Suprapubic skin (tissue), 4 donors: ENCODE results near the gene MAPK8IP2. TPM values are rescaled to one million over a fixed set of nuclear protein-coding genes. Genes with fewer than 3 reads are reported as not detected.

Source experiments
- DNase-seq, 2 donors: peaks; one replicate each; pipeline ENCODE4 v3.0.0-alpha.2; 2019; ENCODE audit warnings: low spot score in 2 of 2
- H3K27ac ChIP-seq: fragments of 200-600 bp; sonication (generic); one replicate; pipeline ENCODE4 v1.5.1; 2019
- H3K27me3 ChIP-seq: fragments of 200-600 bp; sonication (generic); one replicate; pipeline ENCODE4 v1.5.1; 2019
- H3K36me3 ChIP-seq: fragments of 200-600 bp; sonication (generic); one replicate; pipeline ENCODE4 v1.5.1; 2019
- H3K4me1 ChIP-seq: fragments of 200-600 bp; sonication (generic); one replicate; pipeline ENCODE4 v1.5.1; 2019
- H3K4me3 ChIP-seq: fragments of 200-600 bp; sonication (generic); one replicate; pipeline ENCODE4 v1.5.1; 2019; ENCODE audit warnings: mild to moderate bottlenecking
- H3K9me3 ChIP-seq: fragments of 200-600 bp; sonication (generic); one replicate; pipeline ENCODE4 v1.5.1; 2019
- EP300 ChIP-seq: sonication (generic); formaldehyde crosslinking; IDR thresholded peaks from one replicate; pipeline ENCODE4 v1.6.1; 2017; ENCODE audit warnings: antibody characterized with exemption
- POLR2A ChIP-seq, 2 donors: fragments of 450-650 bp; IDR thresholded peaks; one replicate each; pipeline ENCODE4 v1.6.1; 2017; ENCODE audit warnings: antibody characterized with exemption in 2 of 2, mild to moderate bottlenecking in 2 of 2, moderate library complexity in 2 of 2
- POLR2AphosphoS5 ChIP-seq, 3 donors: sonication (generic); formaldehyde crosslinking; IDR thresholded peaks; one replicate each; pipeline ENCODE4 v1.6.1; 2017; ENCODE audit warnings: antibody characterized with exemption in 3 of 3
- WGBS: methylation state at CpG from one replicate; pipeline ENCODE4 v1.1.5; 2018; 5-methylcytosine and 5-hydroxymethylcytosine counted together
- total RNA-seq, 4 donors: library from RNA; depleted of rRNA; stranded (reverse); fragments of >200 nt; gene quantifications; one replicate each; pipeline ENCODE4 v1.1.0, GENCODE V29; 2016
- TF ChIP-seq, protein P1 (sequence below), 2 donors: fragments of 200-600 bp in 1 of 2; fragments of 450-650 bp in 1 of 2; sonication (generic) in 1 of 2; IDR thresholded peaks; one replicate each; pipeline ENCODE4 v1.5.1; 2016 to 2019; ENCODE audit warnings: antibody characterized with exemption in 2 of 2, mild to moderate bottlenecking in 1 of 2, moderate library complexity in 1 of 2

MAPK8IP2 gene
- total RNA-seq, 4 donors from 2014 or later: 2.6 to 4.4 (median 3.7) TPM

DNA sequence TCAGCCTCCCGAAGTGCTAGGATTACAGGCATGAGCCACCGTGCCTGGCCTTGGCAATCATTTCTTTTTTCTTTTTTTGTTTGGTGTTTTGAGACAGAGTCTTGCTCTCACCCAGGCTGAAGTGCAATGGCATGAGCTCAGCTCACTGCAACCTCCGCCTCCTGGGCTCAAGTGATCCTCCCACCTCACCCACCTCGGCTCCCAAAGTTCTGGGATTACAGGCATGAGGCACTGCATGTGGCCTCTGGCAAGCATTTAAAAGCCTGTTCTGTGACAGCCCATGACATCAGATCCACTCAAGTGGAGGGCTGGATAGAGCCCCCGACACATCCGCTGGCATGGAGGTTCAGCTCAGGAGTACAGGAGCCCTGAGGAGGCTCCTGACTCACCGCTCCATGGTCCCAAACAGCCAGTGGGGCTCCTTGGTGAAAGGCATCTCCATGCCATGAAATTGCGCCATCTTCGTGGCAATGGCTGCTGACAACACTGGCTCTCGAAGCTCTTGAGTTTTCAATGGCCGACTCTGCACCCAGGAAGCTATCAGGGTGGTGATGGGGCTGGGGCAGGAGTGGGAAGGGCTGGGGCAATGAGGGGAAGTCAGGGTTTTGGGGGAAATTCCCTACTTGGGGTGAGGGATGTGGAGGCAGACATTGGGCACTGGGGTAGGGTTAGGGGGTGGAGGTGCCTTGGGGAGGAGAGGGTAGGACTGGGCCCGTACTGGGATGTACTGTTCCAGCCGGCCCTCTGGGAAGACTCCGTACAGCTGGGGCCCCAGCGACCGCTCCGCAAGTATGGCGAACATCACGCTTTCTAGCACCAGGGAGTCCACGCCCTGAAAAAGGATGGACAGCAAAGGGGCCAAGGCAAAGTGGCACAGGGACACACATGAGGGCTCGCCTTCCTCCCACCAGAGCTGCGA is 19.3 kb upstream of the MAPK8IP2 start:
- peak in 1 of 2 donors; percentile 58 for DNase-seq
- H3K4me1 ChIP-seq: peaks cover 35% of the 10 kb centered on the region
- H3K4me3 ChIP-seq: peak overlapping the region; percentile 81
- 87% methylated on average over 11 of the region's 22 CpGs for WGBS
- H3K27me3 ChIP-seq: no peaks in the 10 kb centered on the region
- peaks cover 14% of the 10 kb centered on the region for H3K36me3 ChIP-seq
- TF ChIP-seq POLR2A (IDR thresholded peaks at IDR 0.05) (no peak), EP300 (no peak), POLR2AphosphoS5 (IDR thresholded peaks at IDR 0.05) (no peak)
- TF ChIP-seq, protein P1, sequence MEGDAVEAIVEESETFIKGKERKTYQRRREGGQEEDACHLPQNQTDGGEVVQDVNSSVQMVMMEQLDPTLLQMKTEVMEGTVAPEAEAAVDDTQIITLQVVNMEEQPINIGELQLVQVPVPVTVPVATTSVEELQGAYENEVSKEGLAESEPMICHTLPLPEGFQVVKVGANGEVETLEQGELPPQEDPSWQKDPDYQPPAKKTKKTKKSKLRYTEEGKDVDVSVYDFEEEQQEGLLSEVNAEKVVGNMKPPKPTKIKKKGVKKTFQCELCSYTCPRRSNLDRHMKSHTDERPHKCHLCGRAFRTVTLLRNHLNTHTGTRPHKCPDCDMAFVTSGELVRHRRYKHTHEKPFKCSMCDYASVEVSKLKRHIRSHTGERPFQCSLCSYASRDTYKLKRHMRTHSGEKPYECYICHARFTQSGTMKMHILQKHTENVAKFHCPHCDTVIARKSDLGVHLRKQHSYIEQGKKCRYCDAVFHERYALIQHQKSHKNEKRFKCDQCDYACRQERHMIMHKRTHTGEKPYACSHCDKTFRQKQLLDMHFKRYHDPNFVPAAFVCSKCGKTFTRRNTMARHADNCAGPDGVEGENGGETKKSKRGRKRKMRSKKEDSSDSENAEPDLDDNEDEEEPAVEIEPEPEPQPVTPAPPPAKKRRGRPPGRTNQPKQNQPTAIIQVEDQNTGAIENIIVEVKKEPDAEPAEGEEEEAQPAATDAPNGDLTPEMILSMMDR (IDR thresholded peaks at IDR 0.05): no peak
- peak overlapping the region; percentile 97 for H3K27ac ChIP-seq
- H3K9me3 ChIP-seq: no peaks in the 10 kb centered on the region

DNA sequence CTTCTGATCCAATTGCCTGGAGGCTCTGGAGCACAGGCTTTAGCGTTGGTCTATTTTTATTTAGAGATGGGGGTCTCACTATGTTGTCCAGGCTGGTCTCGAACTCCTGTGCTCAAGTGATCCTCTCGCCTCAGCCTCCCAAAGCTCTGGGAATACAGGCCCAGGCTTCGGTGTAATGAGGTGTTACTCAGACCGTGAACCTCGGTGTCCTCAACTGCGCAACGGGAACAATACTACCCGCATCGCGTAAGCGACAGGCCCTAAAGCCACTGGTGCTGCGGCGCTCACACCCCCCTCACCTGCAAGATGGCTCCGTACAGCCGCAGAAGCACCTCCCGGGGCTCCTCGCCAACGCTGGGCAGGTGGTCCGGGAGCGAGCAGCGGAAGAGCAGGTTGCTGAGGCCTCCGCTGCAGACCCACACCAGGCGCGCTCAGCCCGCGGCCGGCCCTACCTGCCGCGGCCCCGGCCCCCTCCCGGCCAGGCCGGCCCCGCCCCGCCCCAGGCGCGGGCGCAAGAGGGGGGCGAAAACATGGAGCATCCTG is 18.6 kb upstream of the MAPK8IP2 start:
- DNase-seq: no peak
- H3K36me3 ChIP-seq: peaks cover 14% of the 10 kb centered on the region
- peak overlapping the region; percentile 81 for H3K4me3 ChIP-seq
- H3K9me3 ChIP-seq: no peaks in the 10 kb centered on the region
- peak overlapping the region; percentile 97 for H3K27ac ChIP-seq
- WGBS: 20% methylated on average over 2 of the region's 39 CpGs
- H3K4me1 ChIP-seq: peaks cover 35% of the 10 kb centered on the region
- no peak for TF ChIP-seq POLR2A (IDR thresholded peaks at IDR 0.05)
- TF ChIP-seq, protein P1 (IDR thresholded peaks at IDR 0.05): no peak
- TF ChIP-seq EP300: no peak
- TF ChIP-seq POLR2AphosphoS5 (IDR thresholded peaks at IDR 0.05): no peak
- H3K27me3 ChIP-seq: no peaks in the 10 kb centered on the region

DNA sequence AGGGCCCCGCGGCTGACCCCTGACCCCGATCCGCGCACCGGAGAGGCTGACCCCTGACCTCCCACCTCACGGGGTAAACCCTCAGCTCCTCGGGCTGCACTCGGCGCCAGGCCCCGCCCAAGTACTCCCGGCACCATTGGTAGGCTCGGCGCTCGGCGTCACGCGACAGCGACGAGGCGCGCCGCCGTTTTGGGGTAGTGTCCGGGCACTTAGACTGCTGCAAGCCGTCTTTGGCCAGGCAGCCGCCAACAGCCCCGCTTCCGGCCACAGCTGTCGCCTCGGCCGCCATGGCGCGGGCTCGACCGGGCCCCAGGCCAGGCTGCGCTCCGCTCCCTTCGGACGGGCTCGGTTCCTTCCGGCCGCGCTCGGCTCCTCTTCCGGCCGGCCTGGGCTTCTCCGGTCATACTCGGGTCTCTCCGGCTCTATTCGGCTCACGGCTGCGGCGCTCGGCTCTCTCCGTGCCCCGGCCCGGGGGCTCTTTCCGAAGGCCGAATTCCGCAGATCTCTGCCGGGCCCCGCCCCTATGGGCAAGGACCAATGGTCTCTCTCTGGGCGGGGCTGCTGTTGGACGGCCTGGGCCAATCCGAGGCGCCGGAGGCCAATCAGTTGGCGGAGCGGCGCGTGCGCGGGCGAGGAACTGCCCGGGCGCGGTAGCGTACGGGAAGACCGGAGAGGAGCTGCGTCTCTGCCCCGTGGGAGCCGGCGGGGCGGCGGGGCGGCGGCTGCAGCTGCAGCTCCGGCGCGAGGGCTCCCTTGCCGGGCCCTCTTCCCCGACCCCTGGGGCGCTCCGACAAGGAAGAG is 17.9 kb upstream of the MAPK8IP2 start, which contains the start of gene CHKB:
CHKB (minus strand) TSS at position 357 of the 801 bp plus-strand sequence; CDS start at position 289, 68 bp downstream.
- WGBS: under 1% methylated on average over 26 of the region's 96 CpGs
- peak; percentile 99 for DNase-seq
- peaks cover 14% of the 10 kb centered on the region for H3K36me3 ChIP-seq
- H3K4me1 ChIP-seq: peaks cover 35% of the 10 kb centered on the region
- H3K9me3 ChIP-seq: no peaks in the 10 kb centered on the region
- peak within 1 kb of the TSS; percentile 81 for H3K4me3 ChIP-seq
- no peaks in the 10 kb centered on the region for H3K27me3 ChIP-seq
- H3K27ac ChIP-seq: peak within 1 kb of the TSS; percentile 97
- TF ChIP-seq POLR2A (IDR thresholded peaks at IDR 0.05): peak; percentile 48 to 66
- peak in 2 of 3 donors; percentile 70 to 92 for TF ChIP-seq POLR2AphosphoS5 (IDR thresholded peaks at IDR 0.05)
- TF ChIP-seq, protein P1 (IDR thresholded peaks at IDR 0.05): no peak
- no peak for TF ChIP-seq EP300

DNA sequence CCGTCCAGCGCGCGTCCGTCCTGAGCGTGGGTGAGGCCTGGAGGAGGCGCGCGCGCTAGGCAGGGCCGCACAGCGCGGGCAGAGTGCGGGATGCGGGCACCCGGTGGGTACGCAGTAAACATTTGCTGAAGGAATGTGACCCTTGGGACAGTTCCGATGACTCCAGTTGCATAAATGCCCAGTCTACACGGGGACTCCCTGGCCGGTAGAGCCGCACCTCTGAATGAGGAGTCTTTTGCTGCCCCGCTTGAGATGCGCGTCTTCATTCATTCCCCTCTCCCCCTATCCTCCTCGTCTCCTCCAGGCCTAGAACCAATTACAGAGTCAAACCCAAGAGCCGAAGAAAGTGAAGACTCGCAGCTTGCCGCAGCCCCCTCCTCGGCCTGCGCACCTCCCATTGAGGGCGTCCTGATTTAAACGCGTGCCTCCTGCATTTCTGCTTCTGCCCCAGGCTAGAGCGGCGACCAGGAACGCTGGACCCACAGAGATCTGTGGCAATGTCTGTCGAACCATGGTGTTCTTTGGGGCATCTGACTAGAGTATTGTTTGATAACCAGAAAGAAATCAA is 17.2 kb upstream of the MAPK8IP2 start:
- H3K27ac ChIP-seq: peak overlapping the region; percentile 97
- H3K27me3 ChIP-seq: no peaks in the 10 kb centered on the region
- H3K9me3 ChIP-seq: no peaks in the 10 kb centered on the region
- peak in 1 of 2 donors; percentile 55 for DNase-seq
- H3K36me3 ChIP-seq: peaks cover 14% of the 10 kb centered on the region
- H3K4me3 ChIP-seq: peak overlapping the region; percentile 81
- WGBS: 15% methylated on average over 19 of the region's 37 CpGs
- peaks cover 29% of the 10 kb centered on the region for H3K4me1 ChIP-seq
- TF ChIP-seq, protein P1 (IDR thresholded peaks at IDR 0.05): no peak
